TTC549 (cell line): ENCODE results near the gene BRME1.
A peak's percentile ranks its signal among the peaks of the same experiment; 100 is the strongest.
"Not testable (repeated sequence)": the region's sequence is repeated elsewhere in the genome, so short reads cannot be mapped to it uniquely, and the experiment has no call there.

ENCODE experiments used
- FAIRE-seq: peaks from 2 replicates; lab custom pipeline; 2012; peaks lifted over from hg19 to GRCh38; lab: Jason Lieb, UNC

BRME1 gene

DNA sequence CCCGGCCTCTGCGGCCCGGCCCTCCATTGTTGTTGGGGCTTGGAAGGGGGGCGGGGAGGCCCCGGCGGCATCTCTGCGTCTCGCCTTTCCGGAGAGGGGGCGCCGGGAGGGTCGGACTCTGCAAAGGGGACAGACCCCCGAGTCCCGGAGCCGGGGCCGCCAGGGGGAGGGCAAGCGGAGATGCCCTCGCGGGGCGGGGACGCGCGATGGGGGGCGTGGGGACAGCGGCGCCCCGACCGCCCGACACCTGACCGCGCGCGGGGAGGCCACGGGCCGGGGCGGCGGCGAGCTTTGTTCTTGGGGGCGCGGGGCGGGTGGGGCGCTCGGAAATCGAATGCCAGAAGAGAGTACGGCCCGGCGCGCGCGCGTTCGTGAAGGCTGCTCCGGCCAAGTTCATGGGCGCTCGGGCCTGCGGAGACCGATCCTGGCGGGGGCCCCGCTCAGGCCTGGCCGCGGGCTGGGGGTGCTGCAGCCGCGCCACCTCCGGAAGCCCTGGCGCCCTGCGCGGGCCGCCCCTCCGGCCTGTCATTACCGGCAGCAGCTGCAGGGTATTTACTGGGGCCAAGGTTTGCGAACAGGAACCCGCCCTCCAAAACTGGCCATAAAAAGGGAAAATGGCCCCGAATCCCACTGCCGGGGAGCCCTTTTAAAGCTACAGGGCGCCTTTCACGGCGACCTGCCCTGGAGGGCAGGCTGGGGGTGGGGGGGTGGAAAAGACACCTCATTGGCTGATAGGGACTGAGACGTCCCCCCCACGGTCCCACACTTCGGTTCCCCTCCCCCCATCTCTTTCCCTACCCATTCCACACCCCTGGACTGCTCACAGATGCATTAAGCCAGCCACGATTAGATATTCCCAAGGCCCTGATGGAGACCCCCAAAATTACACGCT, 40.1 kb downstream of the BRME1 start:
- no peak for FAIRE-seq

DNA sequence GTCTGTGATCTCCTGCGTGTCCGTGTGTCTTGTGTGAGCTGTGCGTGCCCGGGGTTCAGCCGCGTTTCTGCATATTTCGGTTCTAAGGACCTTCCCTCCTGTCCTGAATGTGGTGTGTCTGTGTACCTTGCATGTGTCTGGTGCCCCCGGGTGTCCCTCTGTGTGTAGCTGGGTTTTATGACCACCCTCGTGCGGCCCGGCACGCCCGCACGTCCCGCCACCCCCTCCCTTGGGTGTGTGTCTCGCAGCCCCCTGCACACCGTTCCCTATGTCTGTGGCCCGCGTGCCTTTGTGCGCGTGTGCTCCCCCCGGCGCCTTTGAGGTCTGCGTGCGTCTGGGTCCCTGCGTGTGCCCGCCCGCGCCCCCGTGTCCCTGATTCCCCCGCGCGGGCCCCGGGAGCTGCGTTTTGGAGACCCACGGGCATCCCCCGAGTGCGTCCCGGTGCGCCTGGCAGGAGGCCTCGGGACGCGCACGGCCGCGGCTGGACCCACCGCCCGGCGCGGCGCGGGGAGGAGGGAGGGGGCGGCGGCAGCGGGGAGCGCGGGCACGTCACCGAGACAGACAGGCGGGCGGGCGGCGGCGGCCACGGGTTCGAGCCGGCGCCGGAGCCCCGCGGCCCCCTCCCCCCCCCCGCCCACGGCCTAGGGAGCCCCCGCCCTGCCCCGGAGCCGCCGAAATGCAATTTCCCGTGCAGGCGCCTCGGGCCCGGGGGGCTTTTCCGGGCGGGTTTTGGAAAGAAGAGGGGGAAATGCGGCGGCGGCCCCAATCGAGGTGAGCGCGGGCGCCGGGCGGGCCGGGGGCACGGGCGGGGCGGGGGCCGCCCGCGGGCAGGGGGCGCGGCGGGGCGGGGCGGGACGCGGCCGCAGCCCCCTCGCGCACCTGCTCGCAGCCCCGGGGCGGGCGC, 41.0 kb downstream of the BRME1 start:
- no peak for FAIRE-seq

DNA sequence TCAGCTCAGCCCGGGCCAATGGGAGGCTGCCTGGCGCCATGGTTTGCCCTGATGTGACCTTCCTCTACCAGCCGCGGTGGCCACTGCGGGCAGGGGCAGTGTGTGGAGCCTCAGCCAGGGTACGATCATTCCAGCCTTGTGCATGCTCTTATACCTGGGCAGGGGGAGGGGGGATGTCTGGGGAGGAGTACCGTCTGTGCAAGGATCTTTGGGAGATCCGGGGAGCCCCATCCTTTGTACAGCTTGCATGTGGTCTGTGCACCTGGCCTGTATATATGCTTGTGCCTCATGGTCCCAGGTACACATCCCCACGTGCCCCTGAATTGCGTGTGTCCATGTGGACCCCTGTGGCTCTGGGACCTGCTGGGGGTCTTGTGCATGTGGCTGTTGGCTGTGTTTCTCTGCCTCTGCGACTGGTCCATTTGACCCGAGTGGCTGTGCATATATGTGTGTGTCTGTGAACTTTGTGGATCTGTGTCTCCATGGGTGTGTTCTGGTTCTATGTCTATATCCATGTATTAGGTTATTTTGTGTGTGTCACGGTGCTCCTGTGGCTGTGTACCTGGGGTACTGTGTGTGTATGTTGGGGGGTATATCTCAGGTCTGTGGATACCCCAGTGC, 41.8 kb downstream of the BRME1 start:
- no peak for FAIRE-seq

DNA sequence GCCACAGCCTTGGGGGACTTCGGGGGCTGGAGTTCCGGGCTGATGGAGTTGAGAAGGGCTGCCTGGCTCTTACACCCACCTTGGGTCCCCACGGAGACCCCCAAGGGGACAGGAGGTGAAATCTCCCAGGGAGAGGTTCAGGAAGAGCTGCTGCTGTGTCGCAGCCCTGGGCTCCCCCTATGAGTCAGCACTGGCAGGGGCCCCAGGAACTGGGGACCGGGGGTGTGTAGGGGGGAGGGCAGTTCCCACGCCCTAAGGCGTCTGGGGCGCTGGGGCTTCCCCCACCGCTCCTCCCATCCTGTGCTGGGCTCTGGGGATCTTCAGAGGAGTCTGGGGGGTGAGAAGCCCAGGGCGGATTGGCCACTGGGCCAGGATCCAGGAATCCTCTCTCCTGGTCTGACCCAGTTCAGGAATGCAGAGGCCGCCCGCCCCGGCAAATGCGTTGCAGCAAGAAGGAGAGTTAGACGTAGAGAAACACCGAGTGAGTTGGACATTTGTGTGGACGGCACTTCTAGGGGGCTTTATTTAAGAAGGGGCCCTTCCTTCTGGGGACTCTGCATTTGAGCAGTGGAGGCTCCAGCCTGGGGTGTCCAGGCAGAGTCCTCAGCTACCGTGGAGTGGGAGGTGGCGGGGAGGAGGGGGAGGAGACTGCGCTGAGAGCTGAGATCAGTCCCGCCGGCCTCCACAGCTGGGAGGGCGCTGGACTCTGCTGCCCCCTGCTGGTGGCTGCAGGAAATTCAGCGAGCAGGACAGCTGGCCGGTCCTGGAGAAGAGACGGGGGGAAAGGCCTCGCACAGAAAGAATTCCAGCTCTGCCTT, 44.0 kb downstream of the BRME1 start:
- FAIRE-seq = peak; percentile 75

DNA sequence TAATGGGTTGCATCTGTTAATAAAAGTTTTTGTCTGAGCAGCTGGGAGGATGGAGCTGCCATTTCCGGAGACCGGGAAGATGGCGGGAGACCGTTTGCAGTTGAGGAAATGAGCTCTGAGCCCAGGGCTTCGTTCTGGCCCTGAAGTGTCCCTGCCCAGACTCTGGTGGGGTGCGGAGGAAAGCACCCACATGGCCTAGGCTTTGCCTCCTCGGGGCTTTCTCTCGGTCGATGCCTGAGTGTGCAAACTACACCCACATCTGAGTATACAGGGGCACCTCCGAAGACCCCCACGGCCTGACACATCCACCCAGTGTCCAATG, 44.6 kb downstream of the BRME1 start:
- FAIRE-seq = no peak

DNA sequence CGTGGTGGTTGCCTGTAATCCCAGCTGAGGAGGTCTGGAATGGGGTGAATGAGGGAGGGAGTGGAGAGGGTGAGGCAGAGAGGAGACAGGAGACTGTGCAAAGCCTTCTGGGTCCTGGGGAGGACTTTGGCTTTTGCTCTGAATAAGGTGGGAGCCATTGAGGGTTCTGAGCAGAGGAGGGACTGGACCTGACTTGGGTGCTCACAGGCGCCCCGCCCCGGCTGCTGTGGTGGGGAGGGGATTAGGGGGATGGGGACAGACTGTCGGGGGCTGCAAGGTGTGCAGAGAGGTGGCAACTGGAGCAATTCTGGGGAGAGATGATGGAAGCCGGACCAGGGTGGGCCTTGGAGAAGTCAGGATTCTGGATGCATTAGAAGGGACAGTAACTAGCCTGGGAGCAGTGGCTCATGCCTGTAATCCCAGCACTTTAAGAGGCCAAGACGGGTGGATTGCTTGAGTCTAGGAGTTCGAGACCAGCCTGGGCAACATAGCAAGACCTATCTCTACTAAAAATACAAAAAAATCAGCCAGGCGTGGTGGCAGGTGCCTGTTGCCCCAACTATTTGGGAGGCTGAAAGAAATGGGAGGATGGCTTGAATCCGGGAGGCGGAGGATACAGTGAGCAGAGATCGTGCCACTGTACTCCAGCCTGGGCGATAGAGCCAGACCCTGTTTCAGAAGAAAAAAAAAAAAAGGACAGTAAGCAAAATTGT, 45.1 kb downstream of the BRME1 start:
- FAIRE-seq = no peak

DNA sequence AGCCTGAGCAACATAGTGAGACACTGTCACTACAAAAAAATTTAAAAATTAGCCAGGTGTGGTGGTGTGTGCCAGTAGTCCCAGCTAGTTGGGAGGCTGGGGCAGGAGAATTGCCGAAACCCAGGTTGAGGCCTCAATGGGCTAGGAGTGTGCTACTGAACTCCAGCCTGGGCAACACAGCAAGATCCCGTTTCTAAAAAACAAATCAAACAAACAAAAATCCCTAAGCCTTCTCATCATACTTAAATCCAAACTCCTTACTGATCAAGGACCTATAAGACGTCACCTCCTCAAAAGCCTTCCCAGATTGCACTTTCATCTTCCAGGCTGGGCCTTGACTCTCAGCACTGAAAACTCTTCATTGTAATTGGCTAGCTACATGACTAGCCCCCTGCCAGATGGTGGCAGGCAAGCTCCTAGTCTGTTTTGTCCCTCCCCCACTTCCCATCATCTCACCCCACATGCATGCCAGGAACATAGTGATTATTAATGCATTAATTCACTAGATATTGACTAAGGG, 46.5 kb downstream of the BRME1 start:
- no peak for FAIRE-seq

DNA sequence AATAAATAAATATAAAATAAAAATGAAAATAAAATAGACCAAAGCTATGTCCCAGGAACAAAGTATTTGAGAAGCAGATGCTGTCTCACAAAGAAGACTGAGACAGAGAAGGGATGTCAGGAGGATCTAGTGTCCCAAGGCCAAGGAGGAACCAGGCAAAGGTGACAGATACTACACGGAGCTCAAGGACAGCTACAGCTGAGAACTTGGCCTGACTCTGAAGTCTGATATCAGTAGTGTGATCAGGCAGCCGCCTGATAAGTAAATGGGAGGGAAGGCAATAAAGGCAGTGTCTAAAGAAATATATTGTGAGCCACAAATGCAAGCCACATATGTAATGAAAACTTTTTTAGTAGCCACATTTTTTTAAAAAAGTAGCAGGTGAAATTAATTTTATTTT, 49.4 kb downstream of the BRME1 start:
- FAIRE-seq = no peak

DNA sequence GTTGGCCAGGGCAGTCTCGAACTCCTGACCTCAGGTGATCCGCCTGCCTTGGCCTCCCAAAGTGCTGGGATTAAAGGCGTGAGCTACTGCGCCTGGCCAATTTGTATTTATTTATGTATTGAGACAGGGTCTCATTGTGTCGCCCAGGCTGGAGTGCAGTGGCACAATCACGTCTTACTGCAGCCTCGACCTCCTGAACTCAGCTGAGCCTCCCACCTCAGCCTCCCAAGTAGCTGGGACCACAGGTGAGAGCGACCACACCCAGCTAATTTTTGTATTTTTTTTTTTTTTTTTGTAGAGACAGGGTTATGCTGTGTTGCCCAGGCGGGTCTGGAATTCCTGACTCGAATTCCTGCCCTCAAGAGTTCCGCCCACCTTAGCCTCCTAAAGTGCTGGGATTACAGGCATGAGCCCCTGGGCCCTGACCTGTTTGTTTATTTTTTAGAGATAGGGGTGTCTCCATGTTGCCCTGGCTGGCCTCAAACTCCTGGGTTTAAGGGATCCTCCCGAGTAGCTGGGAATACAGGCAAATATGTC, 53.7 kb downstream of the BRME1 start:
- not testable (repeated sequence) for FAIRE-seq

DNA sequence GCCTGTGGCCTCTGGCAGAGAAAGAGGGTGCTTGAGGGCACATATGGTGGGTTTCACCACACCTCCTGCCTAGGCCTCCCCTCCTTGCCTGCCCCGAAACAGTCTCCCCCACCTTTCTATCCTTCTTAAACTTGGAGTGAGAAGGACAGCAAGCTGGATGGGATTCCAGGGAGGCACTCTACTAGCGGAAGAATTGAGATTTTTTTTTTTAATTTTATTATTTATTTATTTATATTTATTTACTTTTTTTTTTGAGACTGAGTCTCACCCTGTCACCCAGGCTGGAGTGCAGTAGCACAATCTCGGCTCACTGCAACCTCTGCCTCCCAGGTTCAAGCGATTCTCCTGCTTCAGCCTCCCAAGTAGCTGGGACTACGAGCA, 54.2 kb downstream of the BRME1 start:
- not testable (repeated sequence) for FAIRE-seq

DNA sequence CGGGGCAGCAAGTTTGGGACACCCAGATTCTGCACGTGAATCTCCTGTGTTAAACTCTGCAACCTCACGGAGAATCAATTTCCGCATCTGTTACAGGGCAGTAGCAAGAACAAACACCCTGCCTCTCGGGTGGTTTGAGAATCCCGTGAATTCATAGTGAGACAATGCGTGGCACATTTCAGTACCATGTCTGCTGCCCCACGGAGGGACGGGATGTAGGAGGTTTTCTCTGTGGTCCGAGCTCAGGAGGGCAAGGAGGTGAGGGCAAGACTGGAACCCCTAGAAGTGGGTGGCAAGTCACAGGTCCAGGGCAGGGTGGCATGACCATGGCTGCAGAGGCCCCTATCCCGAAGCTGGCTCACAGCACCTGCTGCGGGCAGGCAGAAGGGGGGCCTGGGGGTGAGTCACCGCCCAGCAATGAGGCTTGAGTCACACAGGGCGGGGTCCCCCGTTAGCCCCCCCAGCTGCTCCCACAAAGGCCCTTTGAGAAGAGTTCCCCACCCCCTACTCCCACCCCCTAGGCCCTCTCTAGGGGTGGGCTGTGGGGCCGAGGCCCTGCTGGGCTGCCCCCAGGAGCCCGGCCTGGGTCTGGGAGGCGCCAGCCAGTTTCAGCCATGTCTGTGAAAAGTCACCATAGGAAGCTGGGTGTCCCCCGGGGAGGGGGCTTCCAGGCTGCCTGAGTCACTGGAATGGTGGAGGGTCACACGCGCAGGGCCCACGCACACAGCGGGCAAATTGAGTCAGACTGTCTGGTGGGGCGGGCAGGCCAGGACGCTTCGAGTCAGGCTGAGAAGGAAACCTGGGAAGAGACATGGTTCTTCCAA, 54.8 kb downstream of the BRME1 start:
- FAIRE-seq = no peak

DNA sequence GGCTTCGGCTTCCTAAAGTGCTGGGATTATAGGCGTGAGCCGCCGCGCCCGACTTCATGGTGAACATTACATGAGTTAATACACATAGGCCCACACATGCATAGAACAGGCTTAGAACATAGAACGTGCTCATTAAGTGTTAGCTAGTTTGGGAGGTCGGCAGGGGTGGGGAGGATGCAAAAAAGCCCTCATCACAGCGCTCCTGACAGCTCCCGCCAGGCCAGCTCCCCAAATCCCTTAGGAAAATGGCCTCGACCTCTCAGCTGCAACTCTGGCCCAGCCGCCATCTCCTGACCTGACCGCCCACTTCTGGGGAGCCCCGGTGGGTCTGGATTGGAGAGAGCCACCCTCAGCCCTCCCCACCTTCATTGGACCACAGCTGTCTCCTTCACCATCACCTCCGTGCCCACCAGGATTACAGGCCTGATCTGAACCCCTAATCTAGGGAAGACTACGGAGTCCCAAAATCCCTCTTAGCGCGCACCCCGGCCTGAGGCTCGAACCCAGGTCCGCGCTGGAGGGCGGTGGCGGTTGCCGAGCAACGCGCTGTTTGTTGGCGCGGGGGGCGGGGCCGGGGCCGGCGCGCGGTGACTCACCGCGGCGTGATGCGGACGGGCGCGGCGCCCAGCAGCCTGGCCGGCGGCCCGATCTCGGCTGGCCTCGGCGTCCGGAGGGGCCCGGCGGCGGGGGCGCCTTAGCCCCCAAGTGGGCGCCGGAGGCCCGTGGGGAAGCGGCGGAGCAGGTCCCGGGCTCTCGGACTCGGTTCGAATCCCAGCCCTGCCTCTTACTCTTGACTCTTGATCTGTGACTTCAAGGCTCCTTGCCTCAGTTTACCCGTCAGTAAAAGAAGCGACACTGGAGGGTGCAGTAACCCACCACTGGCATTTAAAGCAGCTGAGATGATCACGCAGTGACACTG, 55.7 kb downstream of the BRME1 start:
- FAIRE-seq = no peak

DNA sequence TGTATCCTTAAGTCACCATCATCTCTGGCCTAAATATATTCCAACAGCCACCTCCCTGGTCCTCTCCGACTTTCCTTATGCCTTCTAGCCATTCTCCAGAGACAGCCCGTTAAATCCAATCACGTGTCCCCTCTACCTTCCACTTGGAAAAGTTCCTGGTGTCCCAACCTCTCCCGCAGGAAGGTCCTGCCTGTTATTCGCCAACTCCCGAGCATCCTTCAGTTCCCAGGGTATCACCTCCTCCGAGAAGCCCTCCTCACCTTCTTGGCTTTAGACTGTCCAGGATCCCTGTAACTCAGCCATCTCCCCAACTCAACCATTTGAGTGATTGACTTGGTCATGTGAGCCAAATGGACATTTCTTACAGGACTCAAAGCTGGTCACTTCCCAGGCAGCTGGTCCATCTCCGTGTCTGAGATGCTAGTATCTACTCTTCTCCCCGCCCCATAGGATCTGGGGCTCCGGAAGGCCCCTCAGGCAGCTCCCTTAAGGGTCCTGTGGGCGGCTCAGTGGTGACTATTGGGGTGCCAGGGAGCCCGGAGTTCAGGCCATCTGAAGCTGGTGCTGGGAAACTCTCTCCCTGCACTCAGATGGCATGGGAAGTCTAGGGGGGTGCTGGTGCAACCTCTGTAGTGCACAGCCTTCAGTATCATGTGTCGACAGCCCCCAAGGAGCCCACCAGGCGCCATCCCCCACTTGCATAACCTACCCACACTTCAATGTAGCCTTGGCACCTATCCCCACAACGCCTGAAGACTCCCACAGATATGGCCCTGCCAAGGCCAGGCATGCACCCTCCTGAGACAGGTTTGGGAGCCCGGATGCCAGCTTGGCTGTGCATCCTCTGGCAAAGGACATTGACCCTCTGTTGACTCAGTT, 56.9 kb downstream of the BRME1 start:
- no peak for FAIRE-seq

DNA sequence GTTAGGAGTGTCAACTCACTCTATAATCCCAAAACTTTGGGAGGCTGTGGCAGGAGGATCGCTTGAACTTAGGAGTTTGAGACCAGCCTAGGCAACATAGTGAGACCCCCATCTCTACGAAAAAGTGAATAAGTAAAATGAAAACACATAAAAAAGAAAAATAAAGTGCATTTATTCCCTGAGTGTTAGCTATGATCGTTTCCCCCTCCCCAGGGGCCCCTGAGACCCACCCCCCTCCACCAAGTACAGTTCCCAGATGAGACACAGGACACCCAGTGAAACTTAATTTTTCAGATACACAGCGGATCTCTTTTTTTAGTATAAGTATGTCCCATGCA, 57.6 kb downstream of the BRME1 start:
- no peak for FAIRE-seq

DNA sequence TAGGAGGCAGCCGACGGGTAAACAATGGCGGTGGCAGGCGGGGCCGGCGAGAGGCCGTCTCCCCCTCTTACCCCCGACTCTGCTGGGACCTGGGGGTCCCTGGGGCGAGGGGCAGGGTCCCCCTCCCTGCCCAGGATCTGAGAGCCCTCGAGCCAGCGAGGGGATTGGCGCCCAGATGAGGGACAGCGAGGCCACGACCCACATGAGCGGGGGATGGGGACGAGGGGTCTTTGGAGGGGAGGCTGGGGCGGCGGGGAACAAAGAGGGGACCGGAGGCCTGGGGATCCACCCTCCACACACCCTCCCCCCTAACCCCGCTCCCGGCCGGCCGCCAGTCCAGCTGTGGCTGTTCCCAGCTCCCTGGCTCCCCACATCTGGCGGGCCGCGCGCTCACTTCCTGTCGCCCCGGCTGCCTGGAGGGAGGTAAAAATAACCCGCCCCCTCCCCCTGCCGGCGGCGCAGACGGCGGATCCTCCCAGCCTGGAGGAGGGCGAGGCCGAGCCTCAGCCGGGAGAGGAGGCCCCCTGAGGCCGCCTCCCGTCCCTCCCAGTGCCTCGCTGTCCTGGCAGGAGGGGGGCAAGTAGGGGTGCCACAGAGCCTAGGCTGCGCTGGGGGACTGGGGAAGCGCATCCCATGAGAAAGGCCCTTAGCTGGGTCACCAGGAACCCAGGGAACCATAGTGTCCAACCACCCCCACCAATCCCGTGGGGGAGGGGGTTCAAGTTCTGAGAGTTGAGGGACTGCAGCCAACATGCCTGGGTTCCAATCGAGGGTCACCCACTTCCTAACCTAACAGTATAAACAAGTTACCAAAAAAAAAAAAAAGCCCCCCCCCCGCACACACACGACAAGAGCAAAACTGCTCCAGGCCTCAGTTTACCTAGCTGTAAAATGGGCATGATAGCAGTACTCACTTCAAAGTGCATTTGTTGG, 58.2 kb downstream of the BRME1 start:
- no peak for FAIRE-seq

DNA sequence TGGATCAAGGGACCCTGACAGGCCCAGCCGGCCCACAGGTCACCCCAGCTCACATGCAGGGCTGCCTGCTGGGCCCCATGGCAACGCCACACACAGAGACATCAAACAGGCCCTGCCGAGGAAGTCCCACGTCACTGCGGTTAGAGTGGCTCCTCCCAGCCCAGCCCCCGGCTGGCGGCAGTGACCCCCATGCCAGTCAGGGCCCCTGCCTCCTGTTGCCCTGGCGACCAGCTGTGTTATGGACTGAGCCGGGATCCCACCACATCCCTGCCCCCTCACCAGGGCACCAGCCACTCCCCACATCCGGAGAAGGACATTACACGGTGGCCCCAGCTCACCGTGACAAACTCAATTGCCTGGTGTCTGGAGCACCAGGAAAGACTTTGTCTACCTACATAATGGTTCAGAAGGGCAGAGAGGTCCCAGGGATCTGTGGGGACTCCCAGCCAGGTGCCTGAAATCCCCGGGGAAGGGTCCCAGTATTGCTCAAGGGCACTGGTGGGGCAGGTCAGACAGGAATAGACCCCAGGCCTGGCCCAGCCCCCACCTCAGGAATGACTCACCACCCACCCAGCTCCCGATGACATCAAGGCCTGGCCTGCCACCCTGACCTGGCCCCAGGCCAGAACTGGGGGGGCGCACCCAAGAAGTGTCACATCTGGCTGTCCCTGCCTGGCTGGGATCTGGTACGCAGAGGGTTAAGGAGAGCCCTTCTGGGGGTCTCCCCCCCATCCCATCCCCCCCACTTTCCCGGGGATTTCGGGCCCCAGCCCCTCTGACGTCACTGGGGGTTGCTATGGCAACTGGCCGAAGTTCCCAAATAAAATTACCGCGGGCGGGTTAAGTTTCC, 59.1 kb downstream of the BRME1 start:
- FAIRE-seq = no peak
